Gastrocnemius medialis (tissue), 4 donors: Measurements from ENCODE around the gene AGPAT3. TPM values are rescaled to one million over a fixed set of nuclear protein-coding genes. Genes with fewer than 3 reads are reported as not detected.
A peak's percentile ranks its signal among the peaks of the same experiment; 100 is the strongest.

Source experiments
- ATAC-seq, 2 donors: fragments of 150-250 bp; one replicate each; pipeline ENCODE4 v1.9.1; 2016
- DNase-seq, 2 donors: peaks; one replicate each; pipeline ENCODE4 v3.0.0-alpha.2; 2019
- H3K27ac ChIP-seq, 4 donors: fragments of 200-600 bp; sonication (generic); 1 replicate in 1 of 4; 2 replicates in 3 of 4; pipeline ENCODE4 v1.5.1; 2016 to 2018; ENCODE audit warnings: mild to moderate bottlenecking in 2 of 4, moderate library complexity in 1 of 4
- H3K27me3 ChIP-seq, 3 donors: fragments of 200-600 bp; sonication (generic) in 2 of 3; 1 replicate in 1 of 3; 2 replicates in 2 of 3; pipeline versions ENCODE4 v1.5.1 to v1.6.0; 2016 to 2019; ENCODE audit warnings: mild to moderate bottlenecking in 1 of 3, moderate library complexity in 1 of 3
- H3K36me3 ChIP-seq, 2 donors: fragments of 200-600 bp; sonication (generic) in 1 of 2; one replicate each; pipeline ENCODE4 v1.5.1; 2017 to 2018
- H3K4me1 ChIP-seq, 2 donors: fragments of 200-600 bp; sonication (generic) in 1 of 2; one replicate each; pipeline ENCODE4 v1.5.1; 2016 to 2017; ENCODE audit warnings: mild to moderate bottlenecking in 2 of 2
- H3K4me3 ChIP-seq, 4 donors: fragments of 200-600 bp; sonication (generic) in 3 of 4; 1 replicate in 1 of 4; 2 replicates in 3 of 4; pipeline ENCODE4 v1.5.1; 2016 to 2019; ENCODE audit warnings: mild to moderate bottlenecking in 2 of 4
- H3K9me3 ChIP-seq, 3 donors: fragments of 200-600 bp; sonication (generic) in 2 of 3; 1 replicate in 1 of 3; 2 replicates in 2 of 3; pipeline ENCODE4 v1.5.1; 2016 to 2019
- CTCF ChIP-seq, 5 experiments: fragments of 450-650 bp in 3 of 5; fragments of 200-600 bp in 2 of 5; sonication (generic) in 2 of 5; IDR thresholded peaks in 4 of 5; conservative IDR thresholded peaks in 1 of 5; 1 replicate in 4 of 5; 2 replicates in 1 of 5; pipeline ENCODE4 v1.5.1; 2016 to 2019; ENCODE audit warnings: antibody characterized with exemption in 5 of 5, mild to moderate bottlenecking in 3 of 5, moderate library complexity in 3 of 5
- POLR2A ChIP-seq, 2 donors: fragments of 450-650 bp; IDR thresholded peaks; one replicate each; pipeline ENCODE4 v1.6.1; 2017; ENCODE audit warnings: antibody characterized with exemption in 2 of 2, mild to moderate bottlenecking in 2 of 2, moderate library complexity in 2 of 2
- in situ Hi-C, 4 donors: fragments of 200-750 bp; cut with MboI; loops; one replicate each; pipeline versions ENCODE4 v1.15.0 to v1.8.0; 2017; ENCODE audit warnings: low sequenced_read_pairs in 4 of 4
- intact Hi-C: fragments of 100-400 bp; cut with DNase I; formaldehyde crosslinking; loops from one replicate; pipeline ENCODE4 v1.15.1; 2023; ENCODE audit warnings: low total_unique reads
- total RNA-seq, 4 donors: library from RNA; depleted of rRNA; stranded (reverse); fragments of >200 nt; gene quantifications; one replicate each; pipeline versions ENCODE4 v1.1.0 to v1.2.3, GENCODE V29; 2016

AGPAT3 gene
- total RNA-seq, 4 donors from 2014 or later, result 44.2 to 102 (median 59.3) TPM

GRCh38 chr21:43924421-43925095 lies 59.5 kb downstream of the AGPAT3 start:
- Histone ChIP-seq H3K27me3 (no peaks in the 10 kb centered on the region), H3K4me1 (peaks cover 78 to 88% of the 10 kb centered on the region in 2 donors), H3K36me3 (no peaks in the 10 kb centered on the region), H3K27ac (peak overlapping the region; percentile 94 to 98 (median 96)), H3K4me3 (peak overlapping the region in 1 of 4 donors; percentile 26), H3K9me3 (no peaks in the 10 kb centered on the region)
- in situ Hi-C loops, result loop anchor here in 1 of 4 donors (25.0 kb wide), 1 partner anchor 87 kb away; no protein-coding TSS in a partner anchor
- DNase-seq (no peak), ATAC-seq (no peak)
- no peak for TF ChIP-seq POLR2A (IDR thresholded peaks at IDR 0.05)
- no peak for TF ChIP-seq CTCF (IDR thresholded peaks at IDR 0.05 in 4 of 5, conservative IDR thresholded peaks at IDR 0.05 in 1 of 5)
- intact Hi-C loops, result loop anchor here (5.0 kb wide), 1 partner anchor 97 kb away; no protein-coding TSS in a partner anchor

- intact Hi-C loops (loop anchor here (5.0 kb wide), 1 partner anchor 98 kb away; no protein-coding TSS in a partner anchor), in situ Hi-C loops (loop anchor here in 1 of 4 donors (25.0 kb wide), 1 partner anchor 88 kb away; no protein-coding TSS in a partner anchor)
- Histone ChIP-seq H3K27ac (peak overlapping the region; percentile 94 to 98 (median 96)), H3K4me3 (peak overlapping the region in 2 of 4 donors; percentile 26 to 34), H3K36me3 (no peaks in the 10 kb centered on the region), H3K4me1 (peaks cover 78 to 91% of the 10 kb centered on the region in 2 donors), H3K27me3 (no peaks in the 10 kb centered on the region), H3K9me3 (no peaks in the 10 kb centered on the region)
- DNase-seq (peak; percentile 44 to 72), ATAC-seq (peak in 1 of 2 donors; percentile 27)
- TF ChIP-seq CTCF (IDR thresholded peaks at IDR 0.05 in 4 of 5, conservative IDR thresholded peaks at IDR 0.05 in 1 of 5) (peak in 3 of 5 experiments; percentile 18 to 27 (median 20)), POLR2A (IDR thresholded peaks at IDR 0.05) (peak; percentile 25 to 44)
These were observed 60.1 kb downstream of the AGPAT3 start for GRCh38 chr21:43925096-43925481.

GRCh38 chr21:43925609-43926008 lies 60.6 kb downstream of the AGPAT3 start:
- Histone ChIP-seq H3K4me3 (peak overlapping the region in 3 of 4 donors; percentile 2 to 34 (median 26)), H3K27ac (peak overlapping the region; percentile 94 to 98 (median 96)), H3K4me1 (peaks cover 76 to 91% of the 10 kb centered on the region in 2 donors), H3K9me3 (no peaks in the 10 kb centered on the region), H3K36me3 (no peaks in the 10 kb centered on the region), H3K27me3 (no peaks in the 10 kb centered on the region)
- intact Hi-C loops, result loop anchor here (5.0 kb wide), 1 partner anchor 98 kb away; no protein-coding TSS in a partner anchor
- TF ChIP-seq POLR2A (IDR thresholded peaks at IDR 0.05) (no peak), CTCF (IDR thresholded peaks at IDR 0.05 in 4 of 5, conservative IDR thresholded peaks at IDR 0.05 in 1 of 5) (no peak)
- in situ Hi-C loops, result loop anchor here in 1 of 4 donors (25.0 kb wide), 1 partner anchor 88 kb away; no protein-coding TSS in a partner anchor
- ATAC-seq, result no peak
- no peak for DNase-seq

GRCh38 chr21:43926196-43926595 lies 61.2 kb downstream of the AGPAT3 start:
- TF ChIP-seq POLR2A (IDR thresholded peaks at IDR 0.05), result peak in 1 of 2 donors; percentile 29
- TF ChIP-seq CTCF (IDR thresholded peaks at IDR 0.05 in 4 of 5, conservative IDR thresholded peaks at IDR 0.05 in 1 of 5), result no peak
- in situ Hi-C loops, result loop anchor here in 1 of 4 donors (25.0 kb wide), 1 partner anchor 89 kb away; no protein-coding TSS in a partner anchor
- no peak for ATAC-seq
- no peaks in the 10 kb centered on the region for H3K27me3 ChIP-seq
- no peaks in the 10 kb centered on the region for H3K36me3 ChIP-seq
- intact Hi-C loops, result loop anchor here (5.0 kb wide), 1 partner anchor 99 kb away; no protein-coding TSS in a partner anchor
- H3K4me1 ChIP-seq, result peaks cover 70 to 91% of the 10 kb centered on the region in 2 donors
- H3K9me3 ChIP-seq, result no peaks in the 10 kb centered on the region
- no peak for DNase-seq
- H3K4me3 ChIP-seq, result peak overlapping the region in 3 of 4 donors; percentile 2 to 34 (median 26)
- peak overlapping the region; percentile 94 to 98 (median 96) for H3K27ac ChIP-seq
